ENCODE measurements around the gene MMRN2.
A peak's percentile ranks its signal among the peaks of the same experiment; 100 is the strongest.
"Not testable (repeated sequence)": the region's sequence is repeated elsewhere in the genome, so short reads cannot be mapped to it uniquely, and the experiment has no call there.

Gene MMRN2

GRCh38 chr10:86957471-86958115, at the start of gene MMRN2:
Gene MMRN2, minus strand, starts transcription at chr10:86957615. Its CDS starts 74 bp downstream, at chr10:86957541.
- DNase-seq (ENCODE audit: low read depth): no peak

DNA sequence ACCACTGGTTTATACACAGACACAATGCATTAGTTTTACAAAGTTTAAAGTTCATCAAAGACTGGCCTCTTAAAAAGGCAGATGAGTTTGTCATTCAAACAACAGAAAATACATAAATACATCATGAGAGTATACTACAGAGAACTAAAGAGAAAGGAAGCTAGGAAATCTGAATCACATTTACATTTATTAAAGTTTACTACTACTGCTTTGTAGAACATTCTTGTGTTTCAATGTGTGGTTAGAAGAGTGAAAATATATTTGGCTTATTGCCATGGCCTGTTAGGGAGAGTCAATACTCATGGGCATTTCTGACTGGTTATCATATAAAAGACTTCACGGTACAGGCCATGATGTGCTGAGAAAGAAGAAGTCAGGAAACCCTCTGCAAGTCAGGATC, 49.7 kb upstream of the MMRN2 start:
- DNase-seq (ENCODE audit: low read depth): not testable (repeated sequence)

DNA sequence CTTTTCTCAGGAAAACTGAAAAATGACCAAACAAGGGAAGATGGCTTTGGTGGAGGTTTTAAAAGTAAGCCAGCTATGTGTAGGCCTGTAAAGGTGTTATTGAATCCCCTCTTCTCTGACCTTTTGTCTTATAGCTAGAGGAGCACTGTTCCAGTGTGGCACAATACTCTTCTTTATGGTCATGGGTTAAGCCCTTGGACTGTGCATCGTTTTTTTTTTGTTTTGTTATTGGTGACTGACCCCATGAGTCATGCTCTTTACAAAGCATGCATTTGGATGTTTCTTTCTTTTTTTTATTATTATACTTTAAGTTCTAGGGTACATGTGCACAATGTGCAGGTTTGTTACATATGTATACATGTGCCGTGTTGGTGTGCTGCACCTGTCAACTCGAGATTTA, 43.1 kb upstream of the MMRN2 start:
- peak; percentile 22 for DNase-seq (ENCODE audit: low read depth)

GRCh38 chr10:86999802-87000403, 42.5 kb upstream of the MMRN2 start:
- DNase-seq (ENCODE audit: low read depth): not testable (repeated sequence)

GRCh38 chr10:86992929-86993328, 35.5 kb upstream of the MMRN2 start:
- DNase-seq (ENCODE audit: low read depth): no peak

DNA sequence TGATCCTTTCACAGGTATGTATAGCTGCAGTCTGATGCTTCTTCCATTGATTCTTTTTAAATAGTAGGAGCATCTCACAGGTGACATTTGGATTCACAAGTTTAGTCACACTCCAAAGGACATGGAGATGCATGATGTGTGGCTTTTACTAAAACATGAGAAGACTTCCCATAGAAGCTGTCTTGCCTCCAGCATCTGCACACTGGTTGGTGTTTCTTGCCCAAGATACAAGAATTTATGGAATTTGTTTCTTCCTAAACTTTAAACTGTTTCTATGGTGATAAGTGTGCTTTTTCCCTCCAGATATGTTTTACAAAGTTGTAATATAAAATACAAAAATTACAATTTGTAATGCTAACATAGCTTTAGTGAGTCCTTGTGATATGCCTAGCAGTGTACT, 35.0 kb upstream of the MMRN2 start:
- DNase-seq (ENCODE audit: low read depth): no peak

GRCh38 chr10:86991362-86991761, 33.9 kb upstream of the MMRN2 start:
- DNase-seq (ENCODE audit: low read depth): not testable (repeated sequence)

DNA sequence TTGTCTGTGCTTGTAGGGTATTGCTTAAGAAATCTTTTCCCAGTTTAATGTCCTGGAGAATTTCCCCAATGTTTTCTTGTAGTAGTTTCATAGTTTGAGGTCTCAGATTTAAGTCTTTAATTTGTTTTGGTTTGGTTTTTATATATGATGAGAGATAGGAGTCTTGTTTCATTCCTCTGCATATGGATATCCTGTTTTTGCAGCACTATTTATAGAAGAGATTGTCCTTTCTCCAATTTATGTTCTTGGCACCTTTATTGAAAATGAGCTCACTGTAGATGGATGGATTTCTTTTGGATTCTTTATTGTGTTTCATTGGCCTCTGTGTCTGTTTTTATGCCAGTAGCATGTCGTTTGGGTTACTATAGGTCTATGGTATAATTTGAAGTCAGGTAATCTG, 31.1 kb upstream of the MMRN2 start:
- DNase-seq (ENCODE audit: low read depth): no peak

- DNase-seq (ENCODE audit: low read depth): not testable (repeated sequence)
Measured at GRCh38 chr10:86984498-86984897, 27.1 kb upstream of the MMRN2 start.

GRCh38 chr10:86981716-86982115, 24.3 kb upstream of the MMRN2 start:
- DNase-seq (ENCODE audit: low read depth): no peak

DNA sequence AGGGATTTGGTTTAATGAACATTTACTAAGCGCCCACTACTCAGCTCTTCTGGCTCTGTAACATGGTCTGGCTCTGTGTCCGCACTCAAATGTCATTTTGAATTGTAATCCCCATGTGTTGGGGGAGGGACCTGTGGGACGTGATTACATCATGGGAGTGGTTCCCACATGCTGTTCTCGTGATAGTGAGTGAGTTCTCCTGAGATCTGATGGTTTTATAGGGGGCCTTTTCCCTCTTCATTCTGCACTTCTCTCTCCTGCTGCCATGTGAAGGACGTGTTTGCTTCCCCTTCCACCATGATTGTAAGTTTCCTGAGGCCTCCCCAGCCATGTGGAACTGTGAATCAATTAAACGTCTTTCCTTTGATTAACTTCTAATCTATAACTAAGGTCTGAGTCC, 23.6 kb upstream of the MMRN2 start:
- DNase-seq (ENCODE audit: low read depth): not testable (repeated sequence)

DNA sequence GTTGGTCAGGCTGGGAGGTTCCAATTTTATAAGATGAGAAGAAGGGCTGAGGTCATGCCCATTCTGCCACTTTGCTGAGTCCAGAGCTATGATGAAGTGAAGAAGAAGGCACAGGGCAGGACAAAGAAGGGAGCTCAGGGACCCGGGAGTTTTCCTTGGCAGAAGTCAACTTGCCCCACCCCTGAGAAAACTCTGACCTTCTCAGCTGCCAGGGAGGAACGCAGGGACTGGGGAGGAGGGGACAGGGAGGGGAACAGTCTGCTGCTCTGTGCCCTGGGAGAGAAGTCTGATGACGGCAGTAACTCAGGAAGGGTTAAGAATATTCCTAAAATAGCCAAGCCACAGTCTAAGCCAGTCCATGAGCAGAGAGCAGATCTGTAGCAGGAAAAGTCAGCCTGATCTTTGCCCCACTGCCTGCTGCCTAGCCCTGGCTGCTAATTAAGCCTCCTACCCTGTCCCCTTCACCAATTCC, 22.6 kb upstream of the MMRN2 start:
- DNase-seq (ENCODE audit: low read depth): no peak

DNA sequence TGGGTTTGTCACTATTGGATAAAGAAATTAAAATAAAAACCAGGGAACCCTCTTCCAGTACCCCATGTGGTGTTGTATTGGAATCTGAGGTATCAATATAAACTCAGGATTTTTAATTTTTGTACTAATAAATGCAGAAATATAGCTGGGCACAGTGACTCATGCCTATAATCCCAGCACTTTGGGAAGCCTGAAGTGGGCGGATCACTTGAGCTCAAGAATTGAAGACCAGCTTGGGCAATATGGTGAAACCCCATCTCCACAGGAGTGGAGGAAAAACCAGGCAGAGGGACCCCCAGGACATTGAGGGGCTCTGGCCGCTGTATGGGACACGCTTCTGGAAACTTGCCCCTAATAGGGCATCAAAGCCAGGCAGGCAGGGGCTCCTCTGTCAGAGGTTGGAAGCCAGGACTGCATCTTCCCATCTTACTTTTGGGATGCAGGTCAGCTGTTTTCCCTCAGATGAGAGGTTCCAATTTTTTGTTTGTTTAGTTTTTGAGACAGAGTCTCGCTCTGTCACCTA, 21.9 kb upstream of the MMRN2 start:
- no peak for DNase-seq (ENCODE audit: low read depth)

DNA sequence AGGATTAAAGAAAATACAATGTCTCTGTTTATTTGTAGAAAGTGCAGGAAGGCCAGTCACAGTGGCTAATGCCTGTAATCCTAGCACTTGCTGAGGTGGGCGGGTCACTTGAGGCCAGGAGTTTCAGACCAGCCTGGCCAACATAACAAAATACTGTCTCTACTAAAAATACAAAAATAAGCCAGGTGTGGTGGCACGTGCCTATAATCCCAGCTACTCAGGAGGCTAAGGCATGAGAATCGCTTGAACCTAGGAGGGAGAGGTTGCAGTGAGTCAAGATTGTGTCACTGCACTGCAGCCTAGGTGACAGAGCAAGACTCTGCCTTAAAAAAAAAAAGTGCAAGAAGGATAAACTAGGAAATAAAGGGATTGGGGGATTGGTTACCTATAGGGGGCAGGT, 21.0 kb upstream of the MMRN2 start:
- DNase-seq (ENCODE audit: low read depth): not testable (repeated sequence)

DNA sequence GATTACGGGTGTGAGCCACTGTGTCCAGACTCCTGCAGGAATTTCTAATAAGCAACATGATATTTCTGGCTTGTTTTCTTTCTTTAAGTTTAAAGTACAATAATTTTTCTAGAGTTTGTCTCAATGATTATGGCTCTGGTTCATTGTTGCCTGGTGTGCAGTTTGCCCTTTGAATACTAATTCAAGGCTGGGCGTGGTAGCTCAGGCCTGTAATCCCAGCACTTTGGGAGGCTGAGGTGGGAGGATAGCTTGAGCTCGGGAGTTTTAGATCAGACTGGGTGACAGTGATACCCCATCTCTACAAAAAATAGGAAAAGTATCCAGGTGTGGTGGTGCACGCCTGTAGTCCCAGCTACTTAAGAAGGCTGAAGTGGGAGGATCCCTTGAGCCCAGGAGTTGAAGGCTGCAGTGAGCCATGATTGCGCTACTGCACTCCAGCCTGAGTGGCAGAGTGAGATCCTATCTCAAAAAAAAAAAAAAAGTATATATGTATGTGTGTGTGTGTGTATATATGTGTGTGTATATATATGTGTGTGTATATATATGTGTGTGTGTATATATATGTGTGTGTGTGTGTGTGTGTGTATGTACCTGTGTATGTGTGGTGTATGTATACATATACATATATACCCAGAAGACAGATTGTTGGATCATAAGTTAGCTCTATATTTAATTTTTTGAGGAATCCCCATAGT, 19.1 kb upstream of the MMRN2 start:
- no peak for DNase-seq (ENCODE audit: low read depth)

DNA sequence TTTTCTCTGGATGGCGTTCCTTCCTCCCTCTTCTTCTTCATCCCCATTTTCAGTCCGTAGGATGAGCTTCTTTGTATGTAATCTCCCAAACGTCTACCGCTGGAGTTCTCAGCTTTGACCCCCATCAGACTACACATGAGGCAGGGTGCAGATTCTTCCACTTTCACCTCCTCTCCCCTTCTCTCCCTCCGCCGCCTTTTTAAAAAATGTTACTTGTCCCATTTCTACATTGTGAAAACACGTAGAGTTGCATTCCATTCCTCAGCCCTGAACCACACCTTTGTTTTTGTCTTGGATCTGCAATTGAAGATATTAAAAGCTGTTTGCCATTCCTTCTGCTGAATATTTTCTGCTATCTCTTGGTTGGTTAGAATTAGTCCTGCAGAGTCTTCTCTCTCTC, 17.1 kb upstream of the MMRN2 start:
- DNase-seq (ENCODE audit: low read depth): no peak

- DNase-seq (ENCODE audit: low read depth): no peak
Measured at GRCh38 chr10:86972613-86973380, 15.4 kb upstream of the MMRN2 start.

DNA sequence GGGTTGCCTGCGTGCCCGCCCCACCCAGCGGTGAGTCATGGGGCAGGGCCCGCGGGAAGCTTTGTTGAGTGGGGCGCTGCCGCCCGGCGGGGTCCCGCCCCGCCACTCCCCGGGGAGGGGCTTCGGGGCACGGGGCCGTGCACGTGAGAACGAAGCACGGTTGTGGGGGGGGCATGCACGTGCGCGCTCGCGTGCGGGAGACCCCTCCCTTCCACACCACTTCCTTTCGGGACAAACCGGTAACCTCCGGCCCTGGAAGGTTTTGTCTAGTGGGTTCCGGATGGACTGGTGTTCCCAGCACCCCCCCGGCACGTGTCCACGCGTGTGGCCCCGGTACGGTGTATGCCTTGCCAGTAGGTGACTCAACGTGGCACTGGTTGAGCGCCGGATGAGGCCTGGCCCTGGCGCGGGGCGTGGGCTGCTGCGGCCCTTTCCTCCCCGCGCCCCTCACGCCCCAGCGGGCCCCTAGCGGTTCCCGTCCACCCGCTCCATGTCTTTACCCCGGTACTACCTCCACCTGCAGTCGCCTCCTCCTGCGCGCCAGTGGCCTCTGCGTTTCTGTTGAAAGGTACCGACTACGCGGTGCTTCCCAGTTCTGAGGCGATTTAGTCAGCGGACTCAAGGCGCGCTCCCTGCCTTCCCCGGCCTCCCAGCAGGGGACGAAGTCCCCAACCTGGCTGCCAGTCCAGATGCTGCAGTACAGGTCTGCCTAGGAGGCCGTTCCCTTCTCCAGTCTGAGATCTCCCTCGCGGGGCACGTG, 14.0 kb upstream of the MMRN2 start:
- peak; percentile 76 for DNase-seq (ENCODE audit: low read depth)

GRCh38 chr10:86970982-86971231, 13.5 kb upstream of the MMRN2 start:
- DNase-seq (ENCODE audit: low read depth): no peak

DNA sequence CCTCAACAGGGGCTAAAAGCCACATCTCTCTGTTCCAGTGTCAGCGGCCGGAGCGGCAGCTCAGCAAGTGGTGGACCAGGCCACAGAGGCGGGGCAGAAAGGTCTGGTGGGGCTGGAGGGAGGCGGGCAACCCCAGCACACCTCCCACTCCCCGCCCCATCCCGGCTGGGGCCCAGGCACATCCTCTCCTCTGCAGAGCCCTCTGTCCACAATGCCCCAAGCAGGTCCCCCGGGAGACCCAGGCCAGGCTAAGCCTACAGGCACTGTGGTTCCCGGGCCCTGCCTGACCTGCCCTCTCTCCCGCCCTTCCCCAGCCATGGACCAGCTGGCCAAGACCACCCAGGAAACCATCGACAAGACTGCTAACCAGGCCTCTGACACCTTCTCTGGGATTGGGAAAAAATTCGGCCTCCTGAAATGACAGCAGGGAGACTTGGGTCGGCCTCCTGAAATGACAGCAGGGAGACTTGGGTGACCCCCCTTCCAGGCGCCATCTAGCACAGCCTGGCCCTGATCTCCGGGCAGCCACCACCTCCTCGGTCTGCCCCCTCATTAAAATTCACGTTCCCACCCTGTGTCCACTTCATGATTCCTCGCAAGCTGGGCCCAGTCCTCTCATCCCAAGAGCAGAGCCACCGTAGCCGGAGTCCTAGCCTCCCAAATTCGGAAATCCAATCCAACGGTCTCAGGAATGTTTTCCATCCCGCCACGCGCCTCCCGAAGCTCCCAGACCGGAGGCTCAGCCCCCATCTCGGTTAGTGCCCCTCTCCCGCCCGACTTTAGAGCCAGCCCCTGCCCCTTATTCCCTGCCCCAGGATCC, 13.0 kb upstream of the MMRN2 start:
- peak; percentile 59 for DNase-seq (ENCODE audit: low read depth)
